Measurements from ENCODE around the gene CTBS. TPM values are rescaled to one million over a fixed set of nuclear protein-coding genes. Genes with fewer than 3 reads are reported as not detected.
"Not testable (repeated sequence)": the region's sequence is repeated elsewhere in the genome, so short reads cannot be mapped to it uniquely, and the experiment has no call there.

CTBS gene
- 7.3 and 22.1 TPM in 2 replicates for total RNA-seq

GRCh38 chr1:84573967-84574842, at the start of gene CTBS:
Gene CTBS, minus strand, starts transcription at chr1:84574440. Its CDS starts 25 bp downstream, at chr1:84574415.
- DNase-seq (ENCODE audit: low read depth): peak; percentile 73

GRCh38 chr1:84621553-84621952, 47.3 kb upstream of the CTBS start:
- DNase-seq (ENCODE audit: low read depth): no peak

GRCh38 chr1:84620720-84621313, 46.6 kb upstream of the CTBS start:
- DNase-seq (ENCODE audit: low read depth): peak; percentile 45

GRCh38 chr1:84619383-84620102, 45.3 kb upstream of the CTBS start:
- peak; percentile 95 for DNase-seq (ENCODE audit: low read depth)

GRCh38 chr1:84617349-84617748, 43.1 kb upstream of the CTBS start:
- no peak for DNase-seq (ENCODE audit: low read depth)

GRCh38 chr1:84615790-84616189, 41.5 kb upstream of the CTBS start:
- no peak for DNase-seq (ENCODE audit: low read depth)

- no peak for DNase-seq (ENCODE audit: low read depth)
Measured at GRCh38 chr1:84613887-84614286, 39.6 kb upstream of the CTBS start.

- no peak for DNase-seq (ENCODE audit: low read depth)
Measured at GRCh38 chr1:84613026-84613425, 38.8 kb upstream of the CTBS start.

- no peak for DNase-seq (ENCODE audit: low read depth)
Measured at GRCh38 chr1:84611796-84612195, 37.6 kb upstream of the CTBS start.

- DNase-seq (ENCODE audit: low read depth): no peak
Measured at GRCh38 chr1:84611091-84611490, 36.9 kb upstream of the CTBS start.

GRCh38 chr1:84606977-84607376, 32.7 kb upstream of the CTBS start:
- DNase-seq (ENCODE audit: low read depth): no peak

- no peak for DNase-seq (ENCODE audit: low read depth)
Measured at GRCh38 chr1:84605157-84605556, 30.9 kb upstream of the CTBS start.

- DNase-seq (ENCODE audit: low read depth): peak; percentile 66
Measured at GRCh38 chr1:84603941-84604830, 29.9 kb upstream of the CTBS start.

- DNase-seq (ENCODE audit: low read depth): no peak
Measured at GRCh38 chr1:84603223-84603622, 29.0 kb upstream of the CTBS start.

GRCh38 chr1:84600796-84601195, 26.6 kb upstream of the CTBS start:
- no peak for DNase-seq (ENCODE audit: low read depth)

- peak; percentile 49 for DNase-seq (ENCODE audit: low read depth)
Measured at GRCh38 chr1:84598846-84599741, 24.9 kb upstream of the CTBS start.

GRCh38 chr1:84598418-84598817, 24.2 kb upstream of the CTBS start:
- DNase-seq (ENCODE audit: low read depth): no peak

- DNase-seq (ENCODE audit: low read depth): no peak
Measured at GRCh38 chr1:84597011-84597410, 22.8 kb upstream of the CTBS start.

- not testable (repeated sequence) for DNase-seq (ENCODE audit: low read depth)
Measured at GRCh38 chr1:84594959-84595358, 20.7 kb upstream of the CTBS start.

GRCh38 chr1:84587099-84587498, 12.9 kb upstream of the CTBS start:
- DNase-seq (ENCODE audit: low read depth): no peak

GRCh38 chr1:84585803-84586202, 11.6 kb upstream of the CTBS start:
- DNase-seq (ENCODE audit: low read depth): no peak
